ENCODE data around the gene HPX.
A peak's percentile ranks its signal among the peaks of the same experiment; 100 is the strongest.
"Not testable (repeated sequence)": the region's sequence is repeated elsewhere in the genome, so short reads cannot be mapped to it uniquely, and the experiment has no call there.

The HPX gene

GRCh38 chr11:6393989-6394670 is 46.7 kb downstream of the HPX start:
- no peak for DNase-seq (ENCODE audit: extremely low read depth in 1 of 2, low read depth in 1 of 2)

GRCh38 chr11:6392251-6392650 is 48.5 kb downstream of the HPX start:
- DNase-seq (ENCODE audit: extremely low read depth in 1 of 2, low read depth in 1 of 2): not testable (repeated sequence)

GRCh38 chr11:6391537-6392134 is 49.2 kb downstream of the HPX start:
- no peak for DNase-seq (ENCODE audit: extremely low read depth in 1 of 2, low read depth in 1 of 2)

- no peak for DNase-seq (ENCODE audit: extremely low read depth in 1 of 2, low read depth in 1 of 2)
These were observed 49.9 kb downstream of the HPX start for GRCh38 chr11:6390718-6391469.

- peak; percentile 84 to 91 for DNase-seq (ENCODE audit: extremely low read depth in 1 of 2, low read depth in 1 of 2)
These were observed 50.7 kb downstream of the HPX start, which contains the start of gene SMPD1 for GRCh38 chr11:6389905-6390717. TSS of gene SMPD1 (plus strand) at chr11:6390474. CDS start at chr11:6390599, 125 bp downstream.

GRCh38 chr11:6388748-6389147 is 52.0 kb downstream of the HPX start:
- DNase-seq (ENCODE audit: extremely low read depth in 1 of 2, low read depth in 1 of 2): no peak

- no peak for DNase-seq (ENCODE audit: extremely low read depth in 1 of 2, low read depth in 1 of 2)
These were observed 52.8 kb downstream of the HPX start for GRCh38 chr11:6387811-6388599.

GRCh38 chr11:6385046-6385777 is 55.6 kb downstream of the HPX start:
- DNase-seq (ENCODE audit: extremely low read depth in 1 of 2, low read depth in 1 of 2): no peak
